Activated CD8-positive, alpha-beta memory T cell treated with anti-CD3 and anti-CD28 coated beads for 24 hours (primary cell): ENCODE measurements around the gene ZCCHC7.
"Not testable (repeated sequence)": the region's sequence is repeated elsewhere in the genome, so short reads cannot be mapped to it uniquely, and the experiment has no call there.

Experiments
- DNase-seq: peaks from one replicate; pipeline ENCODE4 v3.0.0-alpha.2; 2020

ZCCHC7 gene

DNA sequence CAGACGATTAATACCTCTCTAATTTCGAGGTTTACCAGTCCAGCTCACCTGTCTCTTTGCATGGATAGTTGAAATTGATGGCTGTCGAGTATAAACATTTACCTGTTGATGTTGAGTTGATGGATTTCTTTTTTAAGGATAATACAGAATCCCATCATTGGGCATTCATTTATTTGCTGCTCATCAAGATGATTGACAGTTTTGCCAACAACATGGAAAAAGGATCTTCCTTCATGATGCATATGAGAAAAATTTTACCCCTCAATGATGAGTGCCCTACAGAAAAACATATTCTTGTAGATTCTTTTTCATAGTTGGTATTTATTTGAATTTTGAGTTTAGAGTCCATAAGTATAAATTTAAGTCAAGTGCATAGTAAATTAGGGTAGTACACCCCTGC is 59.2 kb downstream of the ZCCHC7 start:
- DNase-seq = no peak

DNA sequence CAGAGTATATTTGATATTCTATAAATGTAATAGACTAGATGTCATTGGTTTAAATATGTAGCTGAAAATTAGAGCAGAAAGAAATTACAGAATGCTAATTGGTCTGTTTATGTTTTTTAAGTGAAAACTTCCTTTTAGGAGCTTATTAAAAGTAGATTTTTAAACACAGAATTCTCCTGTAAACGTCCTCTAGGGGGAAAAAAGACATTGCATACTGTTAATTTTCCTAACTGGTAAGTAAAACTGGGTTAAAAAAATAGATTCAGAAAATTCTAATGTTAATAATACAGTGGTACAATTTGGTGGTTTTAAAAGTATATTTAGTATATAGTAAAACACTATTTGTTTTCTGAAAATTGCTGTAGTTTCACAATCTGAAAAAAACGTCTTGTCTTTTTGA is 59.8 kb downstream of the ZCCHC7 start:
- DNase-seq = no peak

DNA sequence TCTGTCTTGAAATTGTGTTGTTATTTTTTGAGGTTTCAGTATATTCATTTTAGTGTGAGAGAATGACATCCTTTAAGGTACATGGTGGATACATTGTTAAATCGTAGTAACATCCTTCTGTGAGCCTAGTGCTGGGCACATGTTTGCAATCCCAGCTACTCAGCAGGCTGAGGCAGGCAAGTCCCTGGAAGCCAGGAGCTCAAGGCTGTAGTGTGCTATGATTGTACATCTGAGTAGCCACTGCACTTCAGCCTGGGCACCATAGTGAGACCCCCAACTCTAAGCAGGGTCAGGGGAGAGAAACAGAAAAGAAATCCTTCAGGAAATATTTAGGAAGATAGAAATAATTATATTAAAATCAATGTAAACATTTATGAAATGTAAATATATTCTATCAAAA is 62.3 kb downstream of the ZCCHC7 start:
- DNase-seq = no peak

DNA sequence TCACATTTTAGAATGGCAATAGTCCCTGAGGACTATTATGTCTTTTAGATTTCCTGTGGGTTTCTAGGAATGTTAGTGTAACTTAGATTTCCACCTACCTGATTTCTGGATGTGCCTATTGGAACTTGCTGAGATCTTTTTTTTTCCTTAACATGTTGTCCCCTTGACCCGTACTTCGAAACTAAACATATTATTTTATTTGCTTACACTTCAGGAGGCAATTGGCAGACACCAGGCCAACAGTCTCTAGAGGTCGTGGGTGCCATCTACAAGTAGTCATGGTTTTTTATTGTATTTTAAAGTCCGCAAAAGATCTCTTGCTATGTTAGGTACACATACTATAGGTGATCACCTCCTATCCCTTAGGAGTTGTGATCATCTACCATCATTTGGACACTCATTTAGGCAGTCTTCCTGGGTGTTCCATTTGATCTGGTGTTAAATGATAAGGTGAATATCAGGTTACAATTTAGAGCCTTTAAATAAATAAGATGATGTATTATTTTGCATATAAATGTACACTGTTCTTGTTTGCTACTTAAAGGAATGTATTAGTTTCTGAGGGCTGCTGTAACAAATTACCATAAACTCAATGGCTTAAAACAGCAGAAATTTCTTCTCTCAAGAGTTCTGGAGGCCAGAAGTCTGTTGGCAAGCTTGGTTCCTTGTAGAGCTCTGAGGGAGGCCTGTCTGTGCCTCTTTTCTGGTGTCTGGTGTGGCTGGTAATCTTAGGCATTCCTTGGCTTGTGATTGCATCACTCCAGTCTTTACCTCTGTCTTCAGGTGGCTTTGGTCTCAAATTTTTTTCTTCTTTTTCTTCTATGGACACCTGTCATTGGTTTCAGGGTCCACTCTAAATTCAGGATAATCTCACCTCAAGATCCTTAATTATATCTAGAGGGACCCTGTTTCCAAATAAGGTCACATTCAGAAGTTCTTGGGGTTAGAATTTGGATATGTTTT is 64.8 kb downstream of the ZCCHC7 start:
- DNase-seq = no peak

DNA sequence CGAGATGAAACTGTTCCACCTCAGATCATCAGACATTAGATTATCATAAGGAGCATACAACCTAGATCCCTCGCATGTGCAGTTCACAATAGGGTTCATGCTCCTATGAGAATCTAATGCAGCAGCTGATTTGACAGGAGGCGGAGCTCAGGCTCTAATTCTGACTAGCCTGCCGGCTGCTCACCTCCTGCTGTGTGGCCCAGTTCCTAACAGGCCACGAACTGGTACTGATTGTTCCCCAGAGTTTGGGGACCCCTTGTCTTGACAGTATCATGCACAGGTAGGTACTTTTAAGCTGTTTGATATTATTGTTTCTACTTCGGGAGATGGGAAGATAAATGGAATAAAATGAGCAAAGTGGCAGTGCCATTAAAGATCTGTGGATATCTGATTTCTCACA is 66.9 kb downstream of the ZCCHC7 start:
- DNase-seq = no peak

DNA sequence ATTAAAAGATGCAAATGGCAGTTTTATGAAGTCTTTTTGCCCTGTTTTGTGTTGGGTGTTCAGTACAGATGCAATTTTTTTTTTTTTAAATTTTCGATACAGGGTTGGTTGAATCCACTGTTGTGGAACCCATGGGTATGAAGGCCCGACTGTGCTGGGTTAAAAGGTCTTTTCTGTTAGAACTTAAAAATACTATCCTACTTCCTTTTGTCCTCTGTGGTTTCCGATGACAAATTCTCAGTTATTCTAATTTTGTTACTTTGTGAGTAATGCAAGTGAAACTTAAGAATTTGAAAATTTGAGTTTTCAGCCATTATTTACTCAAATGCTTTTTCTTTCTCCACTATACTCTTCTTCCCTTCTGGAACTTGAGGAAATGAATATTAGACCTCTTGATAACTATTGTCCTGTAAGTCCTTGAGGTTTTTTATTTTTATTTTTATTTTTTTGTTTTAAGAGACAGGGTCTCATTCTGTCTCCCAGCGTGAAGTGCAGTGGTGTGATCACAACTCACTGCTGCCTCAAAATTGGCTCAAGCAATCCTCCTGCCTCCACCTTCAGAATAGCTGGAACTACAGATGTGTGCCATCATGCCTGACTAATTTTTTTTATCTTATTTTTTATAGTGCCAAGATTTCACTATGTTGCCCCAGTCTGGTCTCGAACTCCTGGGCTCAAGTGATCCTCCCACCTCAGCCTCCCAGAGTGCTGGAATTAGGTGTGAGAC is 67.5 kb downstream of the ZCCHC7 start:
- no peak for DNase-seq

DNA sequence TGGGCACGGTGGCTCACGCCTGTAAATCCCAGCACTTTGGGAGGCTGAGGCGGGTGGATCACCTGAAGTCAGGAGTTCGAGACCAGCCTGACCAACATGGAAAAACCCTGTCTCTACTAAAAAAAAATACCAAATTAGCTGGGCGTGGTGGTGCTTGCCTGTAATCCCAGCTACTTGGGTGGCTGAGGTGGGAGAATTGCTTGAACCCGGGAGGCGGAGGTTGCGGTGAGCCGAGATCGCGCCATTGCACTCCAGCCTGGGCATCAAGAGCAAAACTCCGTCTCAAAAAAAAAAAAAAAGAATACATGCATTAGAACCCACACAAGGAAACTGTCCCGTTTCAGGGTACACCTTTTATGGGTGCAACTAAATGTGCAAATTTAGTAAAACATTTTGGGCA is 70.4 kb downstream of the ZCCHC7 start:
- not testable (repeated sequence) for DNase-seq

DNA sequence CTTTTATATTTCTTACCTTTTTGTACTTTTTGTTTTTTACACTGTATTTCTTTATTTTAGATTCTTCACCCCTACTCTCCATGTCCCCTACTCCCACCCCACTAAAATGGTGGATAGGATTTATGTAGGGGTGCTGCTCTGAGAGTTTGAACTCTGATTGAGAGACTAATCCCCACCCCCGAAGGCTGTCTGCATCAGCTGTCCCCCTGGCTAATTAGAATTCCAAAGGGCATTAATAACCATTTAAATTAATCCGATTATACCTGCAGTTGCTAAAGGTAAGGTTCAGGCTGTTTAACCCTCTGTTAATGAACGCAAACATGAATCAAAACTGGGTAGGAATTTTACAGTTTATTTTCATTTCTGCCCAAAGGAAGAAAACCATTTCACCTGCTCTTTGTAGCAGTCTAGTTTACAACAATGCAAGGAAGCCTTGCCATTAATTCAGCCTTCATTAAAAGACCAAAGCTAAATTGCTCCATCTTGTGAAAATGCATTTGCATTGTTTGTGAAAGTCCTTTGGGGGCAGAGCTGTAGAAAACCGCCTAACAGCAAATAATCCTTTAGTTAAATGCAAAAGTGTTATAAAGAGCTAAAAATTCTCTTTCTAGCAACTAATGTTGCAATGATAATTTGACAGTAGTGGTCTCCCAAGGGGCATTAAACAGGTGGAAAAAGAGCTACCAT is 71.2 kb downstream of the ZCCHC7 start:
- no peak for DNase-seq

DNA sequence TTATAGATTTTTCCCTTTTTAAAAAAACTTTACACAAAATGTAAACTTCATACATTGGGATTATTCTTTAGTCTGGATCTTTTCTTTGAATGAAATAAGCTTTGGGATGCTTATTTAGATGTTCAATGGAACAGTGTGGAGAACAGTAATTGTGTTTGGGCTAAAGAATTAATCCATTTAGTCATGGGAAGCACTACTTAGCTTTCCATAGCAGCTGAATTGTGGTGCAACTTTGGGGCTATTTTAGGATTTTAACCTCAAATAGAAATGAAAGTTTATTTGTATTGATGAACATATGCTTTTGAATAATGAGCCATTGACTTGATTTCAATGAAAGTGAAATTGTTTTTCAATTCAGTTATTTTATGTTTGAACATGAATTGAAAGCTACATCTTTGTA is 72.4 kb downstream of the ZCCHC7 start:
- no peak for DNase-seq

DNA sequence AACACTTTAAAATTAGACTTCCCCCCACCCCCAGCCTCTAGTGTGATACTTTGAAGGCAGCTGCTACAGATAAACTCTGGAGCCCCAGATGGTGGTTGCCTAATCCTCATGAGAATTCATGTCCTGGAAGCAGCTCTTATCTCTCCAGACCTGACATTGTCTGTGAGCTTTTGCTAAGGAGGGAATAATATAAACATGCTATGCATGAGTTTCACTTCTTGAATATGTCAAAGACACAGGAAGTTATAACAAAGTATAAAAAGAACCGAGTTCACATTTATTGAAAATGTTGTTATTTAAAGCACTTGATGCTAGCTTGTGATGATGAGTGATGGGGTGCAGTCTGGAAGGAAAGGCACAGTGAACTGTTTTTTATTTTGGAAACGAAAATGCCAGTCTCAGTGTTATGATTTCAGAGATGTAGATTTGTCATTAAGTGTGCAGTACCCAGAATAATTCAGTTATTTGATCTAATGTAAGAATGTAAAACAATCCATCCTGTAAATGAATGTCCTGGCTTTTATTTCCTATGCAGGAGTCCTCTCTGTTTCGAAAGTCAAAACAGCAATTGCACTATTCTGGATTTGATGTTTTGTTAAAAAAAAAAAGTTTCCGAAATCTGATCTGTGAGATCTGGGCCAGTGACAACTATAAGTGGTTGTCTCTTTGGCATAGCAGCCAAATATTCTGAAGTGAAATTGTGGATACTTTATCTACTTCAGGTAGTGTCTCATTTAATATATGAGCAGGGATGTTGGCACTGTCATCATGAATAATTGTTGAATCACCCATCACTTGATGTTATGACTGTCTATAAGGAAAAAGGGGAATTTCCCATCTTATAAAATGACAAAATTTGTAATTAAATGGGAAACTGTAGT is 77.0 kb downstream of the ZCCHC7 start:
- DNase-seq = no peak

DNA sequence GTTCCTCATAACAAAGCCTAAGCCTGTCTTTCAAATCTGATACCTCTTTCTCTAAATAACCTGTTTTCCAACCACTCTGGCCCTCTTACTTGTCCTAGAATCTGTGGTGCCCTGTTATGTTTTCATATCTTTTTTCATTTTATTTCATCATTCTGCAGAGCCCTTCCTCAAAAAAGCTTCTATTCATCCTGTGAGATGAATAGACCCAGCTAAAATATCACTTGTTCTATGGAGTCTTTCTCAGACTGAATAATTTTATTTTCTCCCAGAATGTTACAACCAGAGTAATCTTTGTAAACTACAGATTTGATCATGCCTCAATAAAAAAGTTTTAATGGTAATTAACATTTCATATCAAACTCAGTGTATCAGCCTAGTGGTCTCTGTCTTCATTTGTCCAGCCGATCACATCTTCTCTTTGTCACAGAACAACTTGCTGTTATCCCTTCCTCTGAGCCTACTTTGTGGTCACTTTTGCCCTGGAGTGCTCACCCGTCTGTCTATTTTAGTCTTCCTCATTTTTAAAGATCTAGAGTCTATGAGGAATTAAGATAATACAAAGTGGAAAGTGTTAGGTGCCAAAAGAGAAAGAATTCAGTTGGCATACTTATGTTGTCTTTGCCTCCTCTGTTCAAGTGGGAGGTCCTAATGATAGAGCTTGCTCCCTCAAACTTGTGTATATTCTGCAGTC is 77.8 kb downstream of the ZCCHC7 start:
- no peak for DNase-seq

DNA sequence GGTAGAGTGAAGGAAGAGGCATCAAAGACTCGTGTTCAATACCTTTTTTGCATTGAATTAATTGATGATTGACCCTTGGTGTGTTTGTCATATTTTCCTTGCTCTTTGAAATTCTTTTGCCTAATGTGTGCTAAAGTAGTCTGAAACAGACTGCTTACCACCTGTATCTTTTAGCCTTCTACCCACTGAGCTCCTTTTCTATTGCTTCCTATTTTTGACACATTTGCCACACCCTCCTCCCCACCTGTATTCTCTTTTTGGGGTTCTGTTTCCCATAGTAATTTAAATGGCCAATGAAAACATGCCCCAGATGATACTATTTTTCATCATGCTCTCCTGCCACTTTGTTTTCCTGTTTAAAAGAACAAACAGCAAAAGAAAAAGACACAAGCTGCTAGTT is 78.5 kb downstream of the ZCCHC7 start:
- DNase-seq = no peak

DNA sequence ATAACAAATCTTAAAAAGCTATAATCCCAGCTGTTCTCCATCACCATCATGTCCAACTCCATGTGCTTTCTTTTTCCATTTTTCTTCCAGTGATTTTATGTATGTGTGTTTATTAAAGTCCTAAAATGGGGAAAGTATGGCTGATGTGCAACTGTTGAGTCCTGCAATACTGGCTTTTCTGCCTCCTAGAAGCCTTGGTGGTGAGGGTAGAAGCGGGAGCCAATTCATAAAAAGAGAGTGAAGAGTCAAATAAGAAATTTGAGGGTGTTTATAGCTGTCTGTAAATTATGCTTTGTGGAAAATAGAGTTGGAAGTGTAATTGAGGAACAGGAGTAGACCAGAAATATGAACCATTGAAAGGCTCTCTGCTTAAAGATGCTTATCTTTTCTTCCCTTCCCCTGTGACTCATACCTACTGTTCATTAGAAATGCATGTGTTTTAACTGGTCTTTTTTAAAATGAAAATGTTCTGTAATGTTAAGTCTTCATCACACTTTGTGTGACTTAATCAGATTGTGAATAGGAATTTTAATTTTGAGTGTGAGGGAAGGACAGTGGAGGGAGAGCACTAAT is 80.1 kb downstream of the ZCCHC7 start:
- DNase-seq = no peak

DNA sequence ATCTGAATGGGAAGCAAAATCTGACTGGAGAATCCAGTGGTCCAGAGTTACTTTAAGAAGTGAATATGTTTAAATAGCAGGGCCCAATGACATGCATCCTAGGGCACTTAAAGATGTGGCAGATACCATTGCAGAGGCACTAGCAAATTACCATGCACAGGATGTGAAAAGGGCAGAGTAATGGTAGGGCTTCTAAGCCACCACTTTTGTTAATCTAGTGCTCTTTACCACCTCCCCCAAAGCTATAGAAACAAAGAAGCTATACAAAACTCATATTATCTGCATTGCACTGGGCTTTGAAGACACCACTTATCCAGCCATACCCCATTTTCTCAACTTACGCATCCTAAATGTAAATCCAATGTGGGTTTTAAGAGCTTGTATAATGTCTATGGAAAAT is 81.2 kb downstream of the ZCCHC7 start:
- no peak for DNase-seq

DNA sequence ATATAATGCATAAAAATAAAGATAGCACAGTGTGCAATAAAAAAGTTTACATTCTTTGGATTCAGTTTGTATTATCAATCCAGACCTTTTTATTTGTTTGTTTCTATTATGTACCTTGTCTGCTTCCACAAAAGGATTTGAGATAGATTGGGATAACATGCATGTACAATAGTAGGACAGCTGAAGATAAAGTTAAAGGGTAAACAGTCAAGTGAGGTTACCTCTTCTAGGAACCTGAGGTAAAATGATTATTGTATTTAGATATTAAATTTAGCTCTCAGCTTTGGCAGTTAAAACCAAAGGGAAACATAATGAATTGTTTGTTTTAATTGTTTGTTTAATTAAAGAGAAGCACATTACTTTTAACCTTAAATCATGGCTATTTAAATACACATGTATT is 81.7 kb downstream of the ZCCHC7 start:
- DNase-seq = no peak

DNA sequence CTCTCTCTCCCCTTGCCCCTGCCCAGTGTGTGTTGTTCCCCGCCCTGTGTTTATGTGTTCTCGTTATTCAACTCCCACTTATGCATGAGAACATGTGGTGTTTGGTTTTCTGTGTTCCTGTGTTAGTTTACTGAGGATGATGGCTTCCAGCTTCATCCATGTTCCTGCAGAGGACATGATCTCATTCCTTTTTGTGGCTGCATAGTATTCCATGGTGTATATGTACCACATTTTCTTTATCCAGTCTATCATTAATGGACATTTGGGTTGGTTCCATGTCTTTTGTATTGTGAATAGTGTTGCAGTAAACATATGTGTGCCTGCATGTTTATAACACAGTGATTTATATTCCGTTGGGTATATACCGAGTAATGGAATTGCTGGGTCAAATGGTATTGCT is 83.1 kb downstream of the ZCCHC7 start:
- not testable (repeated sequence) for DNase-seq

DNA sequence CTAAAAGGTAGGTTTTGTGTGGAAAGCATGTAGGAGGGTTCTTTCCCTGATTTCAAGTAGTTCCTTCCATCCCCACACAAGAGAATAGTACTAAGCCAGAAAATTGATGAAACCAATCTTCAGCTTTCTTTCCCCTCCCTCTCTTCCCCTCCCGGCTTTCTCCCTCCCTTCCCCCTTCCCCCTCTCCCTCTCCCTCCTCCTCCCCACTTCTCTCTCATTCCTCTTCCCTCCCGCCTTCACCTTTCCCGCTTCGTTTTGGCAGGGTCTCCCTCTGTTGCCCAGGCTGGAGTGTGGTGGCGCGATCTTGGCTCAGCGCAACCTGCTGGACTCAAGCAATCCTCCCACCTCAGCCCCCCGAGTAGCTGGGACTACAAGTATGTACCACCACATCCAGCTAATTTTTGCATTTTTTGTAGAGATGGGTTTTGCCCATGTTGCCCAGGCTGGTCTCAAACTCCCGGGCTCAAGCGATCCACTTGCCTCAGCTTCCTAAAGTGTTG is 85.8 kb downstream of the ZCCHC7 start:
- no peak for DNase-seq

DNA sequence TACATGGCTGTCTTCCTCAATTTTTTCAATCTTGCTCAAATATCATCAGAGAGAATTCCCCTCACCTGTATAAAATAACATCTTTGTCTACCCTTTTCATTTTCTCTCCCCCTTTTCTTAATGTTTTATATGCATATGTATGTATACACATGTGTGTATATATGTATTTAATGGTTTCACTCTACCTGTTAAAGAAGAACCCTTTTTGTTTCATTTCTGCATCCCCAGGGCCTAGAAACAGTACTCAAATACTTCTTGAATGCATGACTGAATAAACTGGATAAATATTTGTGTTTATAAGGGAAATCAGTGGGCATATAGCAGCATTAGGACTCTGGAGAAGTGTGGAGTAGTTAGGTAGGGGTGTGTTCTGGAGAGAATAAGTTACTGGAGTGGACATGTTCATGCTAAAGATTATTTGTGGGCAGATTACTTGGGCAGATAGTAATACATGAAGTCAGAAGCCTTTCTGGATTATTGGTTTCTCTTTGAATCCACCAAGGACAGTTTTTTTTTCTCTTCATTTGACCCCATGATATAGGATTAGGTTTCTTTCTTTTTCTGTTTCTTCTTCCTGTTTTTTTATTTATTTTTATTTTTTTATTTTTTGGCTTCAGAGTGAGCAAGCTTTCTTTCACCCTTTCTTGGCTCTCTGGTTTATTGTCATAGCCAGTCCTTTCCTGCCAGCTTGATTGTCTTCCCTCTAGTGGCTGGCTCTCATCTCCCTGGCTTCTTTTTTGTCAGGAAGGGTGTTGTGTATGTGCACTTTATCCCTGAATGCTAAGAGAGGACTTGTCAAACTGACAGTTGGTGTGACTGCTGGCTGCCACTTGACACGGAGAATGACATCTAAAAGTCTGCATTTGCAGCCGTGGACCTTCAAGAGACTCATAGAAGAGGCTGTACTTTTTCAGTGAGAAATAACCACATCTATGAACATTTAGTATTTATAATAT is 89.3 kb downstream of the ZCCHC7 start:
- no peak for DNase-seq

DNA sequence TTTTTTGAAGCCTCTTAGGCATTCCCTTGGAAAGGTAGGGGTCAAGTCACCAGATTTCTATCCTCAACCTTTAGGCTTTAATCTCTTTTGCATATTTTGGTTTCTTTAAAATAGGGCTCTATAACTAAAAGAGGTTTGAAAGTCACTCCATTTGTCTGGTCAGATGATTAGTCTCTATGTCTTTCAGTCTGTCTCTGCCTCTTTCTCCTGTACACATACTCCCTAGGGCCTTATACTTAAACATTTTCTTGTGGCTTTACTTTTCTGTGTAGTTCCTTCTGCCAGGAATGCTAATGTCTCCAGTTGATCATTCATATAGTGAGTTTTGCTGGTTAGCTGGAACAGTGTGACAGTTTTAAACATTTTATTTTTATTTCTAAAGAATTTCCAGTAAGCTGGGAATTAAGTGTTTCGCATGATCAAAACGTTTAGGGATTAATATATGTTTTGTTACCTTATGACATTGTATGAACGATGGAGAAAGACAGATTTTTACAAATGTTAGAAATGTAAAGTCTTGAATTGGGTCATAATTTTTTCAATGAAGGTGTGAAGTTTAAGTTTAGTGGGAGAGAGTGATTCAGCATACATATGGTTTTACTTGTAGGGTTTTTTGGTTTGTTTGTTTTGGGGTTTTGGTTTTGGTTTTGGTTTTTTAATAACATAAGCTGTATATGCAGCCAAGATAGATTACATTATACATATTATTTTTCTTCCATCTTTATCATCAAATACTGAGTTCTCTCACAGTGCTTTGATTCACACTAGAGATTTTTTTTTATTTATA is 90.6 kb downstream of the ZCCHC7 start:
- DNase-seq = no peak
